C4-2B (cell line): ENCODE results near the gene OR52N4.

Experiments used
- H3K27ac ChIP-seq: fragments of 450-650 bp; 2 replicates; pipeline ENCODE4 v1.5.1; 2017
- CTCF ChIP-seq: fragments of 450-650 bp; conservative IDR thresholded peaks from 2 replicates; pipeline ENCODE4 v1.5.1; 2017; ENCODE audit warnings: mild to moderate bottlenecking
- ZFX ChIP-seq: fragments of 450-650 bp; IDR thresholded peaks from 2 replicates; pipeline ENCODE4 v1.6.1; 2017

Gene OR52N4

GRCh38 chr11:5727691-5728090, 26.4 kb upstream of the OR52N4 start:
- H3K27ac ChIP-seq = no peak overlapping the region
- no peak for TF ChIP-seq ZFX
- TF ChIP-seq CTCF = no peak

- no peak within 1 kb of the TSS for H3K27ac ChIP-seq
- TF ChIP-seq CTCF (no peak), ZFX (no peak)
These were observed 17.6 kb upstream of the OR52N4 start, which contains the start of gene OR56B1 for GRCh38 chr11:5736396-5736795. TSS of gene OR56B1 (plus strand) at chr11:5736448. CDS start at chr11:5736517, 69 bp downstream.

- H3K27ac ChIP-seq = no peak overlapping the region
- TF ChIP-seq ZFX = no peak
- no peak for TF ChIP-seq CTCF
These were observed 17.0 kb upstream of the OR52N4 start for GRCh38 chr11:5737091-5737490.

GRCh38 chr11:5737670-5738392, 16.2 kb upstream of the OR52N4 start:
- TF ChIP-seq ZFX = no peak
- TF ChIP-seq CTCF = no peak
- H3K27ac ChIP-seq = no peak overlapping the region

GRCh38 chr11:5738431-5738830, 15.6 kb upstream of the OR52N4 start:
- TF ChIP-seq ZFX (no peak), CTCF (no peak)
- no peak overlapping the region for H3K27ac ChIP-seq

GRCh38 chr11:5746614-5747013, 7.4 kb upstream of the OR52N4 start:
- H3K27ac ChIP-seq = no peak overlapping the region
- TF ChIP-seq CTCF (no peak), ZFX (no peak)

- no peak overlapping the region for H3K27ac ChIP-seq
- TF ChIP-seq CTCF (no peak), ZFX (no peak)
These were observed 4.2 kb upstream of the OR52N4 start for GRCh38 chr11:5749836-5750235.
